Fibroblast of lung (primary cell): ENCODE results near the gene CPOX. TPM values are rescaled to one million over a fixed set of nuclear protein-coding genes. Genes with fewer than 3 reads are reported as not detected.

ENCODE experiments used
- DNase-seq, 2 donors: peaks; one replicate each; pipeline versions ENCODE4 v3.0.0 to v3.0.0-alpha.2; 2010; ENCODE audit warnings: low read depth in 2 of 2
- H2AFZ ChIP-seq: 2 replicates; pipeline ENCODE4 v1.5.1; 2012; ENCODE audit warnings: low read length, control low read depth, inconsistent platforms
- H3K27ac ChIP-seq: 2 replicates; pipeline ENCODE4 v1.5.1; 2011; ENCODE audit warnings: low read length, control low read depth; ENCODE audit not compliant: insufficient read depth
- H3K27me3 ChIP-seq: 2 replicates; pipeline ENCODE4 v1.5.1; 2011; ENCODE audit warnings: mild to moderate bottlenecking, low read length; ENCODE audit not compliant: control insufficient read depth, insufficient read depth
- H3K36me3 ChIP-seq: 2 replicates; pipeline ENCODE4 v1.5.1; 2011; ENCODE audit warnings: low read length; ENCODE audit not compliant: control insufficient read depth, insufficient read depth
- H3K4me1 ChIP-seq: 2 replicates; pipeline ENCODE4 v1.5.1; 2011; ENCODE audit warnings: low read length; ENCODE audit not compliant: control insufficient read depth, insufficient read depth; ENCODE audit errors: extremely low read depth
- H3K4me2 ChIP-seq: 2 replicates; pipeline ENCODE4 v1.5.1; 2011; ENCODE audit warnings: low read length, control low read depth; ENCODE audit not compliant: insufficient read depth; ENCODE audit errors: extremely low read depth
- H3K4me3 ChIP-seq, 4 experiments: fragments of 200-600 bp in 1 of 4; sonication (generic) in 1 of 4; replicated peaks in 1 of 4; 2 replicates each; pipeline ENCODE4 v1.5.1; 2011 to 2016; ENCODE audit warnings: low read length in 4 of 4, low read depth in 3 of 4, mild to moderate bottlenecking in 3 of 4, control low read depth in 2 of 4, inconsistent platforms in 1 of 4, mixed read lengths in 1 of 4; ENCODE audit not compliant: insufficient read depth in 1 of 4; ENCODE audit errors: control extremely low read depth in 1 of 4
- H3K79me2 ChIP-seq: 2 replicates; pipeline ENCODE4 v1.5.1; 2012; ENCODE audit warnings: mild to moderate bottlenecking, low read length, inconsistent platforms; ENCODE audit not compliant: control insufficient read depth, insufficient read depth
- H3K9ac ChIP-seq: 2 replicates; pipeline ENCODE4 v1.5.1; 2011; ENCODE audit warnings: mild to moderate bottlenecking, low read length, control low read depth; ENCODE audit not compliant: insufficient read depth
- H3K9me3 ChIP-seq: 2 replicates; pipeline ENCODE4 v1.5.1; 2012; ENCODE audit warnings: low read depth, low read length; ENCODE audit not compliant: control insufficient read depth, insufficient read depth
- H4K20me1 ChIP-seq: 2 replicates; pipeline ENCODE4 v1.5.1; 2011; ENCODE audit warnings: low read length; ENCODE audit not compliant: control insufficient read depth, insufficient read depth; ENCODE audit errors: extremely low read depth
- CTCF ChIP-seq, 2 donors: IDR thresholded peaks in 1 of 2; conservative IDR thresholded peaks in 1 of 2; 1 replicate in 1 of 2; 2 replicates in 1 of 2; pipeline ENCODE4 v1.5.1; 2011 to 2012; ENCODE audit warnings: low read length in 2 of 2, control low read depth in 1 of 2, inconsistent platforms in 1 of 2, low read depth in 1 of 2, mild to moderate bottlenecking in 1 of 2
- EZH2 ChIP-seq: IDR thresholded peaks from 2 replicates; pipeline ENCODE4 v1.5.1; 2012; ENCODE audit warnings: low read length, control low read depth, mild to moderate bottlenecking; ENCODE audit errors: missing control alignments
- polyA plus RNA-seq, 2 donors: library from polyadenylated mRNA; depleted of rRNA in 1 of 2; stranded (reverse) in 1 of 2; unstranded in 1 of 2; fragments of >200 nt; gene quantifications; 2 replicates each; pipeline ENCODE4 v1.2.1, GENCODE V29; 2011 to 2012; ENCODE audit warnings: missing spikeins in 1 of 2
- total RNA-seq: library from RNA; depleted of rRNA; stranded (reverse); fragments of >200 nt; gene quantifications from 2 replicates; pipeline ENCODE4 v1.2.1, GENCODE V29; 2014

CPOX gene
- total and polyA plus RNA-seq, 2 donors (not counting 1 experiment from before 2014, with no cell fraction given) = 17.3 to 25.1 TPM

- Histone ChIP-seq H3K36me3 (no peaks in the 10 kb centered on the region), H2AFZ (no peak overlapping the region), H3K4me3 (no peak overlapping the region), H3K4me2 (no peak overlapping the region), H4K20me1 (no peaks in the 10 kb centered on the region), H3K27ac (no peak overlapping the region), H3K27me3 (peaks cover 3% of the 10 kb centered on the region), H3K4me1 (no peaks in the 10 kb centered on the region), H3K79me2 (no peaks in the 10 kb centered on the region), H3K9ac (no peak overlapping the region), H3K9me3 (no peaks in the 10 kb centered on the region)
- DNase-seq = no peak
- TF ChIP-seq CTCF (conservative IDR thresholded peaks at IDR 0.05 in 1 of 2, IDR thresholded peaks at IDR 0.05 in 1 of 2; ENCODE audit: low read depth in 1 of 2, low read length in 2 of 2) = no peak
- TF ChIP-seq EZH2 = no peak
Measured at GRCh38 chr3:98551236-98551635, 42.2 kb downstream of the CPOX start.

- no peaks in the 10 kb centered on the region for H3K9me3 ChIP-seq
- H3K27ac ChIP-seq = no peak overlapping the region
- no peak overlapping the region for H3K4me3 ChIP-seq
- no peak for DNase-seq
- no peak overlapping the region for H3K9ac ChIP-seq
- H4K20me1 ChIP-seq = no peaks in the 10 kb centered on the region
- no peaks in the 10 kb centered on the region for H3K4me1 ChIP-seq
- no peak overlapping the region for H3K4me2 ChIP-seq
- no peaks in the 10 kb centered on the region for H3K79me2 ChIP-seq
- TF ChIP-seq CTCF (conservative IDR thresholded peaks at IDR 0.05 in 1 of 2, IDR thresholded peaks at IDR 0.05 in 1 of 2; ENCODE audit: low read depth in 1 of 2, low read length in 2 of 2) (no peak), EZH2 (no peak)
- peaks cover 3% of the 10 kb centered on the region for H3K27me3 ChIP-seq
- H2AFZ ChIP-seq = no peak overlapping the region
- H3K36me3 ChIP-seq = no peaks in the 10 kb centered on the region
Measured at GRCh38 chr3:98550833-98551232, 42.6 kb downstream of the CPOX start.

GRCh38 chr3:98548544-98548943 lies 44.9 kb downstream of the CPOX start:
- Histone ChIP-seq H4K20me1 (no peaks in the 10 kb centered on the region), H3K4me1 (no peaks in the 10 kb centered on the region), H3K27ac (no peak overlapping the region), H3K36me3 (no peaks in the 10 kb centered on the region), H3K79me2 (no peaks in the 10 kb centered on the region), H3K4me3 (no peak overlapping the region), H2AFZ (no peak overlapping the region), H3K9ac (no peak overlapping the region), H3K4me2 (no peak overlapping the region), H3K27me3 (peaks cover 3% of the 10 kb centered on the region), H3K9me3 (no peaks in the 10 kb centered on the region)
- DNase-seq = no peak
- TF ChIP-seq CTCF (conservative IDR thresholded peaks at IDR 0.05 in 1 of 2, IDR thresholded peaks at IDR 0.05 in 1 of 2; ENCODE audit: low read depth in 1 of 2, low read length in 2 of 2) (no peak), EZH2 (no peak)
